ENCODE data around the gene POLD3. TPM values are rescaled to one million over a fixed set of nuclear protein-coding genes. Genes with fewer than 3 reads are reported as not detected.

The POLD3 gene, protein sequence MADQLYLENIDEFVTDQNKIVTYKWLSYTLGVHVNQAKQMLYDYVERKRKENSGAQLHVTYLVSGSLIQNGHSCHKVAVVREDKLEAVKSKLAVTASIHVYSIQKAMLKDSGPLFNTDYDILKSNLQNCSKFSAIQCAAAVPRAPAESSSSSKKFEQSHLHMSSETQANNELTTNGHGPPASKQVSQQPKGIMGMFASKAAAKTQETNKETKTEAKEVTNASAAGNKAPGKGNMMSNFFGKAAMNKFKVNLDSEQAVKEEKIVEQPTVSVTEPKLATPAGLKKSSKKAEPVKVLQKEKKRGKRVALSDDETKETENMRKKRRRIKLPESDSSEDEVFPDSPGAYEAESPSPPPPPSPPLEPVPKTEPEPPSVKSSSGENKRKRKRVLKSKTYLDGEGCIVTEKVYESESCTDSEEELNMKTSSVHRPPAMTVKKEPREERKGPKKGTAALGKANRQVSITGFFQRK
- 10 to 100 TPM; 11.1 to 20.8 (median 14.4) TPM for polyA plus RNA-seq (ENCODE audit: insufficient read length in 10 of 10)
- long read RNA-seq, donor 1, partial matches to known transcripts = 0 of 4 reads
- long read RNA-seq, donor 1, other reads (novel, unspliced or antisense) = 0 of 4 reads
- long read RNA-seq, donor 2, partial matches to known transcripts = 0 of 3 reads
- long read RNA-seq, donor 2, other reads (novel, unspliced or antisense) = 0 of 3 reads
- long read RNA-seq, donor 3 = 0 reads
- long read RNA-seq, donor 4, partial matches to known transcripts = 0 of 2 reads
- long read RNA-seq, donor 4, other reads (novel, unspliced or antisense) = 0 of 2 reads
- long read RNA-seq, donor 5, partial matches to known transcripts = 0 of 1 reads
- long read RNA-seq, donor 5, other reads (novel, unspliced or antisense) = 0 of 1 reads
- long read RNA-seq, donor 6, partial matches to known transcripts = 15 of 16 reads
- long read RNA-seq, donor 6, other reads (novel, unspliced or antisense) = 0 of 16 reads
- long read RNA-seq, donor 7, partial matches to known transcripts = 8 of 8 reads
- long read RNA-seq, donor 7, other reads (novel, unspliced or antisense) = 0 of 8 reads
- long read RNA-seq, donor 8, partial matches to known transcripts = 0 of 2 reads
- long read RNA-seq, donor 8, other reads (novel, unspliced or antisense) = 0 of 2 reads
- long read RNA-seq, donor 9 = 0 reads

GRCh38 chr11:74592441-74593362 lies at the start of gene POLD3:
Gene POLD3, plus strand, starts transcription at chr11:74592582. Its CDS starts 77 bp downstream, at chr11:74592659.
- peak; percentile 90 to 97 (median 95) for DNase-seq

GRCh38 chr11:74543991-74544390 lies 48.4 kb upstream of the POLD3 start:
- no peak for DNase-seq

DNA sequence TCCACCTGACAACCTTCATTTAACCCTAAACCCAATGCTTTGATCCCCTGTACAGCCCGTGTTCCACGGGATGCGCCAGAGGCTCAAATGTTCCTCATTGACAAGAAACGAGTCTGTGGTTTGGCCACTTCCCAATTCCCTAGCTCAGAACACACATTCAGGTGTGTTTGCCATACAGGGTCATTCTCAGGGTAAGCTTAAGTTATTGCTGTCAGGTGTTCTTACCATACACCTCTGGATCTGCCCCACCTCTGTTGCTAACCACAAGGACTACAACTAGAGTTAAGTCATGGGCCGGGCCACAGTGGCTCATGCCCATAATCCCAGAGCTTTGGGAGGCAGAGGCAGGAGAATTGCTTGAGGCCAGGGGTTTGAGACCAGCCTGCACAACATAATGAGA lies 45.6 kb upstream of the POLD3 start:
- no peak for DNase-seq

- DNase-seq = no peak
These were observed 41.2 kb upstream of the POLD3 start for GRCh38 chr11:74550991-74551753.

DNA sequence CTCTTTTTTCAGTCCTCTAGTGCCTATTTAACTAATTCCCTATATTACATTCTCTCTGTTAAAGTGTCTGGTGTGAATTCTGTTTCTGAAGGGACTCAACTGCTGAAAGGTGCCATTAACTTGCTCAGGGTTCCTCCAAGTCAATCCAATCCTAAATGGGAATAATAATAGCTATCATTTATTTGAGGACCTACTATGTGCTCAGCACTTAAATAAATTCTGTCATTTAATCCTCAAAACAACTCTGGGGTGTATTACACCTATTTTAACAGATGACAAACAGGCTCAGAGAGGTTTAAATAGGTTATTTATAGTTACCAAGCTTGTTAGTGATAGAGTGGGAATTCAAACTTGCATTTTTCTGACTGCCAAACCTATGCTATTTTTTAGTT lies 40.6 kb upstream of the POLD3 start:
- DNase-seq = no peak

- no peak for DNase-seq
These were observed 34.9 kb upstream of the POLD3 start for GRCh38 chr11:74557526-74557925.

GRCh38 chr11:74559110-74559933 lies 33.1 kb upstream of the POLD3 start:
- peak in 1 of 3 donors; percentile 13 for DNase-seq

GRCh38 chr11:74559934-74560309 lies 32.5 kb upstream of the POLD3 start:
- DNase-seq = no peak

DNA sequence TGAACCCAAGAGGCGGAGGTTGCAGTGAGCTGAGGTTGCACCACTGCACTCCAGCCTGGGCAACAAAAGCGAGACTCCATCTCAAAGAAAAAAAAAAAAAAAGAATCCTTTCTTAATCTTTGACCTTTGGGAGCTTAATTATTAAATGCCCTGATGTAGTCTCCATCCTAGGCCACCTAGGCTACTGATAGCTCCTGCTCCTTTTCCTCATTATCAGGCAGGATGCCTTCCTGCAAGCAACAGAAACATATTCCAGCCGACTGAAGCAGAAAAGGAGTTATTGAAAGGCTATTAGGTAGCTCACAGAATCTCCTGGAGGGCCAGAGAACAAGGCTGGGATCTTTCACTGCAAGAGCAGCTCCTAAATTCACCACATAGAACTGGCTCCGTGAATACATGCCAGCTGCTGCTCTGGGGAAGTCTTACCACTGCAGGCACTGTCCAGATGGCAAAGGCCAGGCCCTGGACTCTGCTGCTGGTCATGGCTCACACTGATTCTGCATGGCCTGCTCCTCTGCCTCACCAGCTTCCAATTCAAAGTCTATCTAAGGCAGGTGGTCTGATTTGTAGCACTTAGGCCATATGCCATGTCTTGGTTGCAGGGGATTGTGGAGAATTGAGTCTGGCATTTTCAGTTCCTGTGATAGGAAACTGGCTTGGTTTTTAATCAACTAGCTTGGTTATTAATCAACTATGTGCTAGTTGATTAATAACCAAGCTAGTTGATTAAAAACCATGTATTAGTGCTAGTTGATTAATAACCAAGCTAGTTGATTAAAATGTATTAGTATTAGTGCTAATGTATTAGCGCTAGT lies 26.0 kb upstream of the POLD3 start:
- DNase-seq = peak in 1 of 3 donors; percentile 8

- DNase-seq = no peak
These were observed 24.4 kb upstream of the POLD3 start for GRCh38 chr11:74568028-74568427.

GRCh38 chr11:74570266-74571061 lies 21.9 kb upstream of the POLD3 start:
- DNase-seq = peak in 2 of 3 donors; percentile 20 to 40

DNA sequence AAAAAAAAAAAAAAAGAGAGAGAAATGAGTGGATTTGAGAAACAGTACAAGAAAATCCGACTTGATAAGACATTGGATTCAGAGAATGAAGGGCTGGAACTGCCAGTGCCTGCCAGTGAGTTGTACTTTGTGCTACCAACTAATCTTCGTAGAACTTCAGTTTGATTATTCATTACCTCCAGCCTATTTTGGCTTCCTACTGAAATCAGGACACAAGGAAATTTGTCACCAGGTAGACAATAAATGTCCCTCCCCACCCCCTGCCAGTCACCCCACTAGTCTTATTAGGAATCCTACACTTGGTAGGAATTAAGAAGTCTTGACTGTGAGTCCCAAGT lies 21.4 kb upstream of the POLD3 start:
- DNase-seq = no peak

DNA sequence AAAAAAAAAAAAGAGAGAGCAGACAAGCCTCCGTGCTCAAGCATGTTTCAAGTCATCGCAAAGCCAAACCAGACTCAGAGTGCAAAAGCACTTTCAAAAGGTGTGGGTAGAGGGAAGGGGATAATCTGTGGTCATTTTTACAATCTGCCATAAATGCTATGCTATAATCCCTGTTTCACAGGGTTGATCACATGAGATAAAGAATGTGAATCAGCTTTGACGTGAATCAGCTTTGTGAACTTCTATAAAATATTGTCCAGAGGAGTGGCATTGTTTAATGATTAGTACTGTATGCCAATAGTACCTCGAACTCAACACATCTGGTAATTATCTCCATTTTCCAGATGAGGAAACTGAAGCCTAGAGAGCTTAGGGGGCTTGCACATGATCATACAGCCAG lies 20.0 kb upstream of the POLD3 start:
- no peak for DNase-seq

DNA sequence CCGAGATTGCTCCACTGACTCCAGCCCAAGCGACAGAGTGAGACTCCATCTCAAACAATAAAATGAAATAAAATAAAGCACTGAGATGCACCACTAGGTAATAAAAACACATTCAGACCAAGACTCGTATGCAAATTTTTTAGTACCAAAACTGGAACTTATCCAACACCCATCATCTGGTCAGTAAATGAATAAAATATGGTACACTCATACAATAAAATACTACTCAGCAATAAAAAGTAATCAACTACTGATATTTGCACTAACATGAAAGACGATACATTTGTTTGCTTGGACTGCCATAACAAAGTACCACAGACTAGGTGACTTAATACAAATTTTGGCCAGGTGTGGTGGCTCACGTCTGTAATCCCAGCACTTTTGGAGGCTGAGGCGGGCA lies 17.8 kb upstream of the POLD3 start:
- no peak for DNase-seq

GRCh38 chr11:74575999-74576398 lies 16.4 kb upstream of the POLD3 start:
- DNase-seq = no peak

GRCh38 chr11:74577181-74577580 lies 15.2 kb upstream of the POLD3 start:
- no peak for DNase-seq

- DNase-seq = no peak
These were observed 14.6 kb upstream of the POLD3 start for GRCh38 chr11:74577624-74578396.
